ENCODE data around the gene PCED1B. TPM values are rescaled to one million over a fixed set of nuclear protein-coding genes. Genes with fewer than 3 reads are reported as not detected.

Gene PCED1B
- total RNA-seq, 1 donor from 2014 or later: 0.99 TPM

DNA sequence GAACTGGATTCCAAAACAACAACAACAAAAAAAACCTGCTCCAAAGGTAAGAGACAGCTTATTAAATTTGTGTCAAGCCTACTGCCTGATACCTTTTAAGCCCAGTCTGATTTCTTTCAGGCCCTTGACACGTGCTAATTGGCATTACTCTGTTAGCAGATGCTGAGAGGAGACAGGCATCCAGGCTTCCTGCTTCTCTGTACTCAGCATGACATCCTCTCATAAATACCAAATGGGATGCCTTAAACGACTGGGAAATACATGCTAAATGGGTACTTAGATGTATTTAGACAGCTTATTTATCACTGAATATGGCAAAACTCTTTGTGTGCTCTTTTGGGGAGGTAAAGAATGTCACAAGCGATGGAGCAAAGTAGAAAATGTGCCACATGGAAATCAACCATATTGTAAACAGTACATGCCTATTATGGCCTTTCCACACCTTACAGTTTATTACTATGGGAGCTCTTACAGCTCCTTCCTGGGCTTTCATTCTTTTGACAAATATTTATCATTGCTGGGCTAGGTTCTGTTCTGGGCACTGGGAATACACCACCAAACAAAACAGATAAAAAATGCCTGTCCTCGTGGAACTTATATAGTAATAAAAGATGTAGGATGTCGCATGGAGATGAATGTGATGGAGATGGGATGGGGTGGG lies 11.5 kb upstream of the PCED1B start:
- no peak for DNase-seq (ENCODE audit: low read depth)

DNA sequence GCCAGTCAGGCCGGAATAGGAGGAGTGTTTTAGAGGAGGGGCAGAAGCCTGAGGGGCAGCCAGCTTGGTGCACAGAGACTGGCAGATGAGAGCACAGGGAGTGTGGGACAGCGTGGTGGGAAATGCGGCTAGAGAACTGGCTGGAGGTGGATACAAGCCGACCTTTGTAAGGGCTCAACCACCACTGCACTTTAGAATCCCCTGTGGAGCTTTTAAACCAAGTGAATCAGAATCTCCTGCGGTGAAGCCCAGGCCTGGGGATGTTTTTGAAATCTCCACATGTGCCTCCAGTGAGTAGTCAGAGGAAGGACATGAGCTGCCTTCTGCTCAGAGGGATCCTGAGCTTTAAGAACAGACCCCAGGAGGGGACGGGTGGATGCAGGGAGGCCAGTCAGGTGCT lies 10.9 kb upstream of the PCED1B start:
- DNase-seq (ENCODE audit: low read depth): peak; percentile 64

DNA sequence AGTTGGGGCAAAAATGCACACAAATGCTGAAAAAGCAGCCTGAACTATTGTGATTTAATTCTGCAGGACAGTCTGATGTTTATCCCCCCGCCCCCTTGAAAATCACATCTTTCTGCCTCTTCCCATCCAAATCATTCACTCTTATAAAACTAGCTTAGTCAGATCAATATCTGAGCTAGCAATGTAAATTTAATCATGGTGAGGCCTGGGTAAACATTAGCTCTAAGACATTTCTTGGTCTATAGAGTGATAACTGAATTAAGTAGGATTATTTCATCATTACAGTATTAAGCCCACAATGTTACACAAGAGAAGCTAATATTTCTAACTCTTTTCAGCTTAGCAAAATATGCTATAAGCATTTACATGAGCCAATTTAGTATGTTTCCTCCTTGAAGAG lies 9.1 kb upstream of the PCED1B start:
- no peak for DNase-seq (ENCODE audit: low read depth)

DNA sequence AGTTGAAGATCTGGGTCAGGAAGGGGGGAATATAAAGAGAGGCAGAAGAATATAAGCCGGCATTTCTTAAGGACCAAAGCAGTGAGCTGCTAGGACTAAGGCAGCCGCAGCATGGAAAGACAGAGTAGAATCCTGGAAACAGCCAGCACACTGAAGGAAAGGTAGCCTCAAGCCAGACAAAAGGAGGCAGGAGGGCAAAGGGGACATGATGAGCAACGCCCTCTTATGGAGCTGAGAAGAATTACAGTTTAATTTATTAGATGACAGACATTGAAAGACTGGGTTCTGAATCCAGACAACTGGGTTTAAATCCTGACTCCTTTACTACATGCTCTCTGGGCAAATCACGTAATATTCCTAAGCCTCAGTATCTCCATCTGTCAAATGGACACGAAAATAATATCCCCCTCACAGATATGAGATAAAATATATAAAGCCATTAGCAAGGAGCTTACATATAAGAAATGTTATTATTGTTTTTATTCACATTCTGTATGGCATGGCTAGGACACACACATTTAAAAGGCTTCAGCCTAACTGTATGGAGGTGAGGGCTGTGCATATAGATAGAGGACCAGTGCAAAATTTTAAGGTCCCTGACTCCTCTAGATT lies 8.1 kb upstream of the PCED1B start:
- no peak for DNase-seq (ENCODE audit: low read depth)

DNA sequence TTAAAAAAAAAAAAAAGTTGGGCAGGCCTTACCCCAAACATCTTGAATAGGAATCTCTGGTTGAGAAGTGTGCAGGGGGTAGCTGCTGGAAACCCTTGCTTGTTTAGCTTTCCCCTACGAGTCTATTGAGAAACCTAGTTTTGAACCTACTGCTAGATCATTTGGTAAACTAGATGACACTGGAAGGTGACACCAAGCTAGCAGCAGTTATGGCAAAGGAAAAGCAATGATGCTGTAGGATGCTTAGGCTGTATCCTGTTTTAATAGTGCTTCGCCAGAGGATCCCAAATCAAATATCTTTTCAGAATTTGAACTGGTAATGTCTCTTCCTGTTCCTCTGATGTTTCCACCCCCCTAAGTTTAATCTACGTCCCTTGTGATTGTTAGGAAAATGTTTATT lies 5.5 kb upstream of the PCED1B start:
- no peak for DNase-seq (ENCODE audit: low read depth)

DNA sequence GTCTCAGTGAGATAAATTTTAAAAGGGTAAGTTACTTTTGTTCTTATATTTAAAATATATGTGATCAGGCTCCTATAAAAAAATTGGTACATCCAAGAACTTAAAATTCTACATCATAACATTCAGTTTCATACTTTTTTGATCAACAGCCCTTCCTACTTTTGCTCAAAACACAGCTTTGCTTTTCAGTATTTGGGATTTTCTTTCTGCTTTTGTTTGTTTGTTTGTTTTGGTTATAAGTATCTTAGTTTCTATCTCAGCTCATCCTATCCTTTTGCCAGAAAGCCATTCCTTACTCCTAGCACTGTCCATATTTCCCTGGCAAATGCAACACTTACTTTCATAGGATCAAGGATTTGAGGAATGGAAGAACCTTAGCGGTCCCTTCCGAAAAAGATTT lies 4.7 kb upstream of the PCED1B start:
- DNase-seq (ENCODE audit: low read depth): no peak

DNA sequence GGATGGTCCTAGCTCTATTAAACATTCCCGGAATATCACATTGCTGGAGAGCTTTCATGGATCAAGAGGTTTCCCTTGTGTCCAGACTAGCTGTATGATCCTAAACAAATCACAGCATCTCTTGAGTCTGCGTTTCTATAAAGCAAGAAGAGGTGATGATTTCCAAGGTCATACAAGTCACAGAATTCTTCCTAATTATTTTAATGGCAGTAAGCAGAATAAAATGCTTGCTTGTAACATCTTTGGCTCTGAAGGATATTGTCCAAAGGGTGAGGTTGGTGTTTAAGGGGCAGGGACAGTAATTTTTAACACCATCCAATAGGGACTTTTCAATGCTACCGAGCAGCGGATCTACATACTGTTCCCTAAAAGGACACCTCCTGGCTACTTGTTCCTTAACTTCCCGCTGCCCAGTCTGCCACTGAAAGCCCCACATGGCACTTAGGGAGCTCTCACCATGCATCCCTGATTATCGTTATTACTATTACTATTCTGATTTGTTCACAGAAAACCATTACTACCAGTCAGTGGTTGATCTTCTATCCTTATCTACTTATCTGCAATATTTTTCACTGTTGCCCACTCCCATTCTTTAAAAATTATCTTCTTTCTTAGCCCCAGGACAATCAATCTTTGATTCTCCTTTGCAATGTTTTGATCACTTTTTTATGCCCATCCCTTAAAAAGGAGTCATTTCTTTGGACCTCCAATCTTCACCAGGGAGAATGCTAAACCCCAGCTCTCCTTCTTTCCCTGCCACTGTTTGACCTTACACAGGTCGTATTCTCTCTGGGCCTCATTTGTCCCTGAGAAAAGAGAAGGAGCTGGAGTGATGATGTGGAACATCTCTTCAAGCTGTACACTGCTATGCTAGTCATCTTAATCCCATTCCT lies 4.0 kb upstream of the PCED1B start:
- no peak for DNase-seq (ENCODE audit: low read depth)

DNA sequence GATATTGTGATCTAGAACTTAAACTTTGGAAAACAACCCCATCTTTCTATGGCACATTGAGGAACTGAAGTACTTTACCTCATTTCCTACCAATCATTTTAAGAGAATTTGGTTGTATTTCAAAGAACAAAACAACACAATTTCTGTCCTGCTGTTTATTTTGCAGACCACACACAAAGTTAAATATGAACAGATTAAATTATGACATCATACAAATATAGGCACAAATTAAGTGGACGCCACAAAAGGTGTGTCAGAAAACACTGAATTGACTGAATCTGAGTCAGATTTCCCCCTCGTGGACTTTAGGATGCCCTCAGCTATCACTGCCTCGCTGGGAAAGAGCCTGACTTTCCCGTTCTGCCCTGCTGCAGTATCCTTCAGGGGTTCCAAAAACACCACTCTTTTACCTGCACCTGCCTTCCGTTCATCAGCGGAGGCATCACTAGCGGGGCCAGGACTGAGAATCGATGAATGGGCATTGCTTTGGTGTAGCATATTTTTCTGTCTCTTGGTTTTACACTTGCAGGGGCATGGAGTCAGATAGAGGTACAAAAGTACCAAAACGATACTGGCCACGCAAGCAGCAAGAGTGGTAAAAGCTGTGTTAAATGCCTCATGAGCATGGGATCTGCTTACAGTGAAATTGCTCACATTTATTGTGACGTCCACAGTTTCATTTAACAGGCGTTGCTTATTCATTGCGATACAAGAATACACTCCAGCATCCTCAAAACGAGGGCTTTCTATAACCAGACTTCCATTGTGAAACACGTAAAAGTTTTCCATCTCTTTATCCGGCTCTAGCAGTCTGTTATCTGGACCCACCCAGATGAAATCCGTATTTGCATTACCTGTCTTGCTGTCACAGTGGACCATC lies 2.0 kb upstream of the PCED1B start:
- no peak for DNase-seq (ENCODE audit: low read depth)

DNA sequence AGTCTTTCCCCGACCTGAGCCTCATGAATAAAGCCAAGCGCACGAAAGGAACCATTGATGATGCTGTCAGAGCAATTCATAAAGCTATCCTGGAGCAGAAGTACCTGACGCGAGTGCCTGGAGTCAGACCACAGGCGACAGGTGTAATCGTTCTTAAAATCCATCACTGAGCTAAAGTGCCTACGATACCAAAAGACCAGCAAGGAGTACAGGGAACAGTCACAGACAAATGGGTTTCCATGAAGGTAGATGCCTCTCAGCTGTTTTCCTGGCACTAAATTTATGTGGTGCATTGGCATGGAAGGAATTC lies 1.4 kb upstream of the PCED1B start:
- no peak for DNase-seq (ENCODE audit: low read depth)

DNA sequence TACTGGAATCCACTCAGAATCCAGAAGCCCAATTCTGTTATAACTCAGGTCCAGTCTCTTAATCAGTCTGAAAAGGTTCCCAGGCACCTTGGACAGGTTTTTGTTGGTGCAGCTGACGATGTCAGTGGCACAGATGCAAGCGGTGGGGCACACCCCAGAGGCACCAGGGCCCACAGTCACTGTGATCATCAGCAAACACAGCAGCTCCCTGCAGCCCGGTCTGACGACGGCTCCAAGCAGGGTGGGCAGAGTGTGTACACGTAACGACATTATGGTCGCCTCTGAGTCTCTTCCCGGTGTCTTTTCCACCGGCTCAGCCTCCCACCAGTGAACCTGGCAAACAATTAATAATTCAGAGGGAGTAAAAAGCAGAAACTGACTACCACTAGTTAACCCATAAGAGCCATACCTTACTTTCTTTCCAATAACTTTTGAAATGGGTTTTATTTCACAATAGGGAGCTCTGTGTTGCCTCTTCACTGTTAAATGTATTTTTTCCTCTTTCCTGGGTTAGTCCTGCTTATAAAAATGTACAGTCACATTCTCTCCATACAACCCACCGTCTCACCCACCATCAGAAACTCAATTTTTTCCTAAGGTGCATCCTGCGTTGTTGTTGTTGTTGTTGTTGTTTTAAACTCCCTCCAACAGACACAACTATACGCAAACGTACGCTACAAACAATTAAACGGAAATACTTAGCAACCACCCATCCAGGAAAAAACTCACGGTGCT lies 521 bp upstream of the PCED1B start:
- DNase-seq (ENCODE audit: low read depth): peak; percentile 60

DNA sequence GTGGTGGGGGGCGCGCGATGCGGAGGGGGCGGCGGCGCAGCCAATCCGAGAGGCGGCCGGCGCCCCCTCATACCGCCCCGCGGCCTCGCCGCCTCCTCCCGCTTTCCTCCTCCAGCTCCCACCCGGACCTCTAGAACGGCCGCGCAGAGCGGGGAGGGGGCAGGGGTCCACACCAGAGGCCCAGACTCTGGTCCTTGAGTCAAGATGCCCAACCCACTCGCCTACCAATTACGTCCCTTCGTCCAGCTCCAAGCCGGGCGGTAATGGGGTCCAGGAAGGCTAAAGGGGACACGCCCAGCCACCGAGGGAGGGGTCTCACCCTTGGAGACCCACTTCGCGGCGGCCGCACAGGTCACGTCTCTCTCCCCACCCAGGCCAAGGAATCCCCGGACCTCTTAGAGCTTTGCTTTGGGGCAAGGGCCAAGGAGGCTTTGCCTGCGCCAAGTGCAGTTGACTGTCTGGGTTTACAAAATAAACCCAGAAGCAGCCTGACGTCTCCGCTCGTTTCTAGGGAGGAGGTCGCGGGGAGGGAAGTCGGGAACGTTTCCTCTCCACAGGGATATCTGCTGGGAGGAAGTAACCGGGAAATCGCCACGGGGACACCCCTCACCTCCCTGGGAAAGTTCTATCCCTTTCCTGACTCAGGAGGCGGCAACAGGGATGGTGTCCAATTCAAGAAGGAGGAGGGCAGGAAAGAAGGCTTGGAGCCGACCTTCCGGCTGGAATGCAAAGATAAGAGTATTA lies 732 bp downstream of the PCED1B start:
- peak; percentile 58 for DNase-seq (ENCODE audit: low read depth)

DNA sequence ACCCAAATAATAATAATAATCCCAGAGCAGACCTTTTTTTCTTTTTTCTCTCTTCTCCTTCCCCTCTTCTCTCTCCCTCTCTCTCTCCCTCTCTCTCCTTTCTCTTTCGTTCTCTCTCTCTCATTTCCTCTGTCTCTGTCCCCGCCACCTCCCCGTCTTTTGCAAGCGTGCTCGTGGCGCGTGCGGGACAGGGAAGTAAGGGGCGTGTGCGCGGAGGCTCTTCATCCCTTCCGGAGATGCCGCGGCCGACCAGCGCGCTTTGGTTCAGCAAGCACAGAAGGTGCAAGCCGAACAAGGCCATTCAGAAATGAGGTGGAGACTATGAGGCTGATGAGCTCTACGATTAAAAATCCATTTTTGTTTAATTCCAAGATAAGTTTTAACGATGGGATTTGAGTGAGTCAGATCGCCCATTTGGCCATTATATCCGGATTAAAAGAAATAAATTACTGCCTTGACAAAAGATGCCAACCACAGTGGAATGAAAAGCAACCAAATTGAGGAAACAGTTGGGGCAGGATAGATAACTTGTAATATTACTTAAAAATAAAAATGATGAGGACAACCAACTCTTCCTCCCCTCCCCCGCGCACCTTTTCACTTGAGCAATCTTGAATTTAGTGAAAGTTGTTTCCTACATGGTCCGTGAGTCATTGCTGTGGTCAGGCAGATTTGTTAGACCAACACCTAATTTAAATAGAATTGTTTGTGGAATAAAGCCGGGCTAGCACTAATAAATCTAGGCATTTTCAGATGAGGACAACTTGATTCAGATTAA lies 1.5 kb downstream of the PCED1B start:
- DNase-seq (ENCODE audit: low read depth): peak; percentile 70

DNA sequence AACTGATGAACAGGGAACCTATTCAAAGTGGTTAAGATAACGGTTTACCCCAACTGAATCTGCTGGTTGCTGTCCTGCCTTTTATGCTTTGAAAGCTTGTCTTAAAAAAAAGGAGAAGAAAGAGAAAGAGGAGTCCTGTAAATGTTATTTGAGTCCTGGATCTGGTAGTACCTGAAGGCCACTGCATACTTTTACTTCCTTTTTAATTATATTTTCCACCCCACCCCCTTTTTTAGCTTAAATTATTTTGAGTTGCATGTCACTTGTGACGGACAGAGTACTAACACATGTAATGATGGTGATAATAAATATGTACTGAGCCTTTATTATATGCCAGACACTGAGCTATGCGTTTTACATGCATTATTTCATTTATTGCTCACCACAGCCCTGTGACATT lies 2.9 kb downstream of the PCED1B start:
- no peak for DNase-seq (ENCODE audit: low read depth)

DNA sequence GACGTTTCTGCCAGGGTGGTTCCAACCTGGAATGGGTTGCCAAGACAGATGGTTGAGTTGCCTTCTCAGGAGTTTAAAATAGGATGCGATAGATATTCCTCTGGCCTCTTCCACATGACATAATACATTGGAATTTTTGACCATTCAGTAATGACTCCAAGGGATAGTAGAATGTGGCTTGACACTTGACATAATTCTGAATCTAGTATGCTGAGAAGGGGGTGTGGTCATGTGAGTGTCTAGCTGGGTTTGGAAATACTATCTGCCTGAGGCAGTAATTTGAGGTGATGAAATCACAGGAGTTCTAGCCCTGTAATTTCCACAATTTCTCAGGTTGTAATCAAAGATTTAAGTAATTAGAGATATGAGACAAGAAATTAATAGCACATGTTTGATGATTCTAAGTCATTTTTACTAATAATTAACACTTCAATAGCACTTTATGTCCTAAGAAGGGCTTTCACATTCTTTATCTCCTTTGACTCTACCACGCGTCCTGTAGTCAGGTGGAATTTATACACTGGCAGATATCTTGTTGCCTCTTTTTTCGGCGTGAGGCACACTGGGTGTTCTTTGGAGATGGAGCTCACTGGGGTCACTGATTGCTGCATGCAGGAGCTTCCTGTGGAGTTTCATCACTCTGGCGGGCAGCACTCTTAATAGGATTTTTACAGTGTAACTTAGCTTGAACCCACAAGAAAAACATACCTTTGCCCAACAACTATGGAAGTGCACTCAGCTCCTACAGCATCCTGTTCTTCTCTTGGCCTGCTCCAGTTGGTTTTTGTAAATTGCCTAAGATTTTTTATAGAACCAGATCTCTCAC lies 3.6 kb downstream of the PCED1B start:
- peak; percentile 97 for DNase-seq (ENCODE audit: low read depth)

DNA sequence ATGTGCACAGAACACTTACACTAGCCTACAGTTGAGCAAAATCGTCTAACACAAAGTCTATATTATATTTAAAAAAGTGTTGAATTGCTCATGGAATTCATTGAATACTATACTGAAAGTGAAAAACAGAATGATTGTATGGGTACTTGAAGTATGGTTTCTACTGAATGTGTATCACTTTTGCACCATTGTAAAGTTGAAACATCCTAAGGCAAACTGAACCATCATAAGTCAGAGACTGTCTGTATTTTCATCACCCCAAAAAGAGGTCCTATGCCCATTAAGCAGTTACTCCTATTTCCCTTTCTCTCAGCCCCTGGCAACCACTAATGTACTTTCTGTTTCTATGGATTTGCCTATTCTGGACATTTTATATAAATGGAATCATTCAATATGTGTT lies 4.8 kb downstream of the PCED1B start:
- no peak for DNase-seq (ENCODE audit: low read depth)

DNA sequence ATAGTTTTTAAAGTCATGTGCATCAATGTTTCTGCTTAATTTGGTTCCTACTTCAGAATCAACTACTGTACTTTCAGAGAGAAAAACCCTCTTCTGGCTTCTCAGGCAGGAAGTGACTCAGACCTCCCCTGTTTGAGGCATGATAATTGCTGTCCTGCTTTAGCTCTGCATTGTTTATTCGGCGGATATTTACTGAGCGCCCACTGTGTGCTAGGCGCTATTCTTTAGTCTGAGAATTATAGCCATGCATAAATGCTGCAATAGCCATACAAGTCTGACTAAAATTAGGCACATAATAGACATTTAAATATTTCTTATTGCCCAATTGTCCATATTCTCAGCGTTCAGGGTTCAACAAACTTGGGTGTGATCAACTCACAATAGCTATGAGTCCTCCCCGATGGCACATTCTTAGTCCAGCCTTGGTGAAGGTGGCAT lies 6.4 kb downstream of the PCED1B start:
- DNase-seq (ENCODE audit: low read depth): no peak

DNA sequence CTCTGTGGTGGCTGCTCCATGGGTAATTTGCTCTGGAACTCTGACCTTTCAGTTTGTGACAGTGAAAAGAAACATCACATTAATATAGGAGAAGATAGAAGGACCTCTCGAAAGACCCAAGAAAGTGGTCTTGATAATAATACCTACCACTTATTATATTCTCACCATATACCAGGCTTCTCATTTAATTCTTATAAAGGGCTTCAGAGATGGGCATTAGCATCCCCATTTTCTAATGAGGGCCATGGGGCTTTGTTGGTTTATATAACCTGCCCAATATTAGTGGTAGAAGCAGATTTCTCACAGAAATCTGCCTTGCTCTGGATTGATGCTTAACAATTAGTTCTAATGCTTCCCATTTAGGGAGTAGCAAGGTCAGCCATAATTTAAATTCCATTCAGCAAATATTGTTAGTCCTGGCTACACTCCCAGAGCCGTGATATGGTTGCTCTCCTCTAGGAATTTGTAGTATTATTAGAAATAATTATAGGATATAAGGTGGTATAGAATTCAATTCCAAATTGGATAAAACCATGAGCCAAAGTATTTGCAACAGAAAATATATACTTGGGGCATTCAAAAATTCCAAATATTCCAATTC lies 7.8 kb downstream of the PCED1B start:
- DNase-seq (ENCODE audit: low read depth): no peak
